ENCODE data around the gene COLEC11.

GRCh38 chr2:3652896-3653625, 58.1 kb downstream of the COLEC11 start:
- TF ChIP-seq CTCF (IDR thresholded peaks at IDR 0.05; ENCODE audit: borderline replicate concordance, extremely low read depth, low read length, poor library complexity, severe bottlenecking) (no peak), EZH2 (IDR thresholded peaks at IDR 0.05; ENCODE audit: borderline replicate concordance, low read depth, low read length, severe bottlenecking) (no peak)

Data from DND-41 (cell line).